ENCODE results near the gene SHMT1. TPM values are rescaled to one million over a fixed set of nuclear protein-coding genes. Genes with fewer than 3 reads are reported as not detected.

SHMT1 gene
- total and polyA plus RNA-seq, 2 experiments from 2014 or later = 30.4 to 36.2 TPM

DNA sequence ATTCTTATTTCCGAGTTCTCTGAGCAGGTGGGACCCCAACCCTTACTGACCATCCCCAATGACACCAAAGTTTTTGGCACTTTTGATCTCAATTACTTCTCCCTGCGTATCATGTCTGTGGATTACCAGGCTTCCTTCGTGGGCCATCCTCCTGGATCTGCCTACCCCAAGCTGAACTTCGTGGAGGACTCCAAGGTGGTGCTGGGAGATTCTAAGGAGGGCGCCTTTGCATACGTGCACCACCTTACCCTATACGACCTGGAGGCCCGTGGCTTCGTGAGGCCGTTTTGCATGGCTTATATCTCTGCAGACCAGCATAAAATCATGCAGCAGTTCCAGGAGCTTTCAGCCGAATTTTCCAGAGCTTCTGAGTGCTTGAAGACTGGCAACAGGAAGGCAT, 47.4 kb downstream of the SHMT1 start:
- H4K20me1 ChIP-seq (ENCODE audit: insufficient read depth, poor library complexity, severe bottlenecking) = peaks cover 17% of the 10 kb centered on the region
- H3K36me3 ChIP-seq (replicated peaks; ENCODE audit: insufficient read depth, low read depth) = no peaks in the 10 kb centered on the region
- peak overlapping the region; percentile 92 for H3K27ac ChIP-seq
- H3K9me2 ChIP-seq (replicated peaks; ENCODE audit: insufficient read depth) = no peaks in the 10 kb centered on the region
- H3K4me2 ChIP-seq = peak overlapping the region; percentile 83
- WGBS (ENCODE audit: low lambda C conversion rate, missing lambda C conversion rate) = 82% methylated on average over 11 of the region's 11 CpGs
- TF ChIP-seq, protein P1, sequence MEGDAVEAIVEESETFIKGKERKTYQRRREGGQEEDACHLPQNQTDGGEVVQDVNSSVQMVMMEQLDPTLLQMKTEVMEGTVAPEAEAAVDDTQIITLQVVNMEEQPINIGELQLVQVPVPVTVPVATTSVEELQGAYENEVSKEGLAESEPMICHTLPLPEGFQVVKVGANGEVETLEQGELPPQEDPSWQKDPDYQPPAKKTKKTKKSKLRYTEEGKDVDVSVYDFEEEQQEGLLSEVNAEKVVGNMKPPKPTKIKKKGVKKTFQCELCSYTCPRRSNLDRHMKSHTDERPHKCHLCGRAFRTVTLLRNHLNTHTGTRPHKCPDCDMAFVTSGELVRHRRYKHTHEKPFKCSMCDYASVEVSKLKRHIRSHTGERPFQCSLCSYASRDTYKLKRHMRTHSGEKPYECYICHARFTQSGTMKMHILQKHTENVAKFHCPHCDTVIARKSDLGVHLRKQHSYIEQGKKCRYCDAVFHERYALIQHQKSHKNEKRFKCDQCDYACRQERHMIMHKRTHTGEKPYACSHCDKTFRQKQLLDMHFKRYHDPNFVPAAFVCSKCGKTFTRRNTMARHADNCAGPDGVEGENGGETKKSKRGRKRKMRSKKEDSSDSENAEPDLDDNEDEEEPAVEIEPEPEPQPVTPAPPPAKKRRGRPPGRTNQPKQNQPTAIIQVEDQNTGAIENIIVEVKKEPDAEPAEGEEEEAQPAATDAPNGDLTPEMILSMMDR (IDR thresholded peaks at IDR 0.05; ENCODE audit: poor library complexity) = no peak
- no peak for TF ChIP-seq EZH2phosphoT487 (IDR thresholded peaks at IDR 0.05; ENCODE audit: low read depth, severe bottlenecking, unreplicated experiment)
- no peak for TF ChIP-seq EZH2 (IDR thresholded peaks at IDR 0.05; ENCODE audit: borderline replicate concordance)
- DNase-seq (ENCODE audit: low spot score) = no peak
- no peaks in the 10 kb centered on the region for H3K9me3 ChIP-seq (ENCODE audit: low read depth)
- no peaks in the 10 kb centered on the region for H3K27me3 ChIP-seq
- peak overlapping the region; percentile 38 for H3K4me3 ChIP-seq
- peaks cover 87% of the 10 kb centered on the region for H3K79me2 ChIP-seq
- peak overlapping the region; percentile 40 for H2AFZ ChIP-seq
- H3K4me1 ChIP-seq (ENCODE audit: insufficient read depth) = peaks cover 61% of the 10 kb centered on the region

GRCh38 chr17:18315562-18315922, 47.8 kb downstream of the SHMT1 start:
- H3K36me3 ChIP-seq (replicated peaks; ENCODE audit: insufficient read depth, low read depth) = no peaks in the 10 kb centered on the region
- H2AFZ ChIP-seq = peak overlapping the region; percentile 40

GRCh38 chr17:18314731-18315561, 48.4 kb downstream of the SHMT1 start, which contains the start of the genes SMCR8 and TOP3A:
Gene SMCR8, plus strand, starts transcription at chr17:18315293. Its CDS starts 497 bp downstream, at chr17:18315790.
Gene TOP3A, minus strand, starts transcription at chr17:18314994. Its CDS starts 216 bp downstream, at chr17:18314778.
- Histone ChIP-seq H3K4me3 (peak within 1 kb of the TSS; percentile 38), H2AFZ (peak within 1 kb of the TSS; percentile 72), H4K20me1 (ENCODE audit: insufficient read depth, poor library complexity, severe bottlenecking) (peaks cover 8% of the 10 kb centered on the region), H3K27ac (peak within 1 kb of the TSS; percentile 92), H3K36me3 (replicated peaks; ENCODE audit: insufficient read depth, low read depth) (no peaks in the 10 kb centered on the region), H3K4me1 (ENCODE audit: insufficient read depth) (peaks cover 56% of the 10 kb centered on the region), H3K79me2 (peaks cover 84% of the 10 kb centered on the region), H3K27me3 (no peaks in the 10 kb centered on the region), H3K4me2 (peak within 1 kb of the TSS; percentile 93), H3K9me2 (replicated peaks; ENCODE audit: insufficient read depth) (no peaks in the 10 kb centered on the region), H3K9me3 (ENCODE audit: low read depth) (no peaks in the 10 kb centered on the region)
- peak; percentile 98 for DNase-seq (ENCODE audit: low spot score)
- under 1% methylated on average over 76 of the region's 78 CpGs for WGBS (ENCODE audit: low lambda C conversion rate, missing lambda C conversion rate)
- TF ChIP-seq EZH2 (IDR thresholded peaks at IDR 0.05; ENCODE audit: borderline replicate concordance) = no peak
- TF ChIP-seq, protein P1 (IDR thresholded peaks at IDR 0.05; ENCODE audit: poor library complexity) = no peak
- no peak for TF ChIP-seq EZH2phosphoT487 (IDR thresholded peaks at IDR 0.05; ENCODE audit: low read depth, severe bottlenecking, unreplicated experiment)

More at GRCh38 chr17:18315562-18315922, 47.8 kb downstream of the SHMT1 start:
- Histone ChIP-seq H3K79me2 (peaks cover 86% of the 10 kb centered on the region), H3K27me3 (no peaks in the 10 kb centered on the region), H3K4me3 (peak overlapping the region; percentile 38), H3K4me2 (peak overlapping the region; percentile 83), H3K4me1 (ENCODE audit: insufficient read depth) (peaks cover 61% of the 10 kb centered on the region), H3K9me2 (replicated peaks; ENCODE audit: insufficient read depth) (no peaks in the 10 kb centered on the region), H3K27ac (peak overlapping the region; percentile 92), H4K20me1 (ENCODE audit: insufficient read depth, poor library complexity, severe bottlenecking) (peaks cover 14% of the 10 kb centered on the region), H3K9me3 (ENCODE audit: low read depth) (no peaks in the 10 kb centered on the region)
- 17% methylated on average over 18 of the region's 18 CpGs for WGBS (ENCODE audit: low lambda C conversion rate, missing lambda C conversion rate)
- DNase-seq (ENCODE audit: low spot score) = no peak
- TF ChIP-seq EZH2 (IDR thresholded peaks at IDR 0.05; ENCODE audit: borderline replicate concordance) (no peak), EZH2phosphoT487 (IDR thresholded peaks at IDR 0.05; ENCODE audit: low read depth, severe bottlenecking, unreplicated experiment) (no peak)
- TF ChIP-seq, protein P1 (IDR thresholded peaks at IDR 0.05; ENCODE audit: poor library complexity) = no peak

All from hepatocyte (in vitro differentiated cells).